Measurements from ENCODE around the gene ACTR8. TPM values are rescaled to one million over a fixed set of nuclear protein-coding genes. Genes with fewer than 3 reads are reported as not detected.

Gene ACTR8
- total RNA-seq, 2 donors from 2014 or later, result 28.4 to 30.8 TPM

- DNase-seq (no peak), ATAC-seq (peak in 1 of 2 donors; percentile 41)
- intact Hi-C loops (cut with DNase I), result no loop called here
Measured at GRCh38 chr3:53842436-53843194, 39.3 kb downstream of the ACTR8 start.

- no peak for ATAC-seq
- no peak for DNase-seq
- intact Hi-C loops (cut with DNase I), result no loop called here
Measured at GRCh38 chr3:53841296-53841695, 40.7 kb downstream of the ACTR8 start.

GRCh38 chr3:53837331-53837730, 44.6 kb downstream of the ACTR8 start:
- intact Hi-C loops (cut with DNase I), result no loop called here
- DNase-seq (no peak), ATAC-seq (no peak)

- intact Hi-C loops (cut with DNase I), result no loop called here
- DNase-seq (no peak), ATAC-seq (no peak)
Measured at GRCh38 chr3:53836084-53836872, 45.7 kb downstream of the ACTR8 start.

GRCh38 chr3:53835257-53835656, 46.7 kb downstream of the ACTR8 start:
- ATAC-seq, result no peak
- intact Hi-C loops (cut with DNase I), result no loop called here
- DNase-seq, result no peak

- intact Hi-C loops (cut with DNase I), result no loop called here
- DNase-seq, result no peak
- ATAC-seq, result peak in 1 of 2 donors; percentile 67
Measured at GRCh38 chr3:53834429-53835095, 47.4 kb downstream of the ACTR8 start.

GRCh38 chr3:53833700-53834099, 48.3 kb downstream of the ACTR8 start:
- intact Hi-C loops (cut with DNase I), result no loop called here
- ATAC-seq (no peak), DNase-seq (no peak)

GRCh38 chr3:53833053-53833645, 48.8 kb downstream of the ACTR8 start:
- ATAC-seq (no peak), DNase-seq (no peak)
- intact Hi-C loops (cut with DNase I), result no loop called here

GRCh38 chr3:53830944-53831343, 51.0 kb downstream of the ACTR8 start:
- DNase-seq, result no peak
- intact Hi-C loops (cut with DNase I), result no loop called here
- no peak for ATAC-seq

GRCh38 chr3:53829605-53830004, 52.3 kb downstream of the ACTR8 start:
- no peak for ATAC-seq
- DNase-seq, result no peak
- intact Hi-C loops (cut with DNase I), result no loop called here

- DNase-seq, result no peak
- intact Hi-C loops (cut with DNase I), result no loop called here
- ATAC-seq, result no peak
Measured at GRCh38 chr3:53828581-53828980, 53.4 kb downstream of the ACTR8 start.

GRCh38 chr3:53826048-53826447, 55.9 kb downstream of the ACTR8 start:
- intact Hi-C loops (cut with DNase I), result no loop called here
- ATAC-seq (no peak), DNase-seq (no peak)

GRCh38 chr3:53824795-53825194, 57.2 kb downstream of the ACTR8 start:
- no peak for ATAC-seq
- intact Hi-C loops (cut with DNase I), result no loop called here
- no peak for DNase-seq

GRCh38 chr3:53823956-53824657, 57.8 kb downstream of the ACTR8 start:
- no peak for DNase-seq

GRCh38 chr3:53823026-53823955, 58.7 kb downstream of the ACTR8 start:
- no peak for ATAC-seq
- intact Hi-C loops (cut with DNase I), result no loop called here
- no peak for DNase-seq

More at GRCh38 chr3:53823956-53824657, 57.8 kb downstream of the ACTR8 start:
- ATAC-seq, result no peak
- intact Hi-C loops (cut with DNase I), result no loop called here

GRCh38 chr3:53822331-53822741, 59.6 kb downstream of the ACTR8 start:
- no peak for ATAC-seq
- no peak for DNase-seq
- intact Hi-C loops (cut with DNase I), result no loop called here

GRCh38 chr3:53821631-53822121, 60.3 kb downstream of the ACTR8 start:
- DNase-seq (no peak), ATAC-seq (peak; percentile 34 to 83)
- intact Hi-C loops (cut with DNase I), result no loop called here

Measured in left cardiac atrium (tissue), 4 donors.